GM18505 (cell line): ENCODE data around the gene USP36.

Experiments
- ATAC-seq: cut with Tn5 transposase; IDR thresholded peaks from one replicate; pipeline ENCODE4 v1.9.1; 2021; ENCODE audit not compliant: unreplicated experiment
- POLR2A ChIP-seq: IDR thresholded peaks from 4 replicates; pipeline ENCODE4 v1.6.1; 2011; ENCODE audit warnings: borderline replicate concordance; ENCODE audit not compliant: insufficient read depth, insufficient read length; ENCODE audit errors: extremely low read depth

Gene USP36

GRCh38 chr17:78746263-78746948, 94.2 kb downstream of the USP36 start:
- TF ChIP-seq POLR2A, result no peak
- ATAC-seq, result no peak
